Heart left ventricle (tissue), 13 donors: ENCODE data around the gene PPCDC.

ENCODE experiments used
- CTCF ChIP-seq, 12 donors: fragments of 200-600 bp; sonication (generic) in 4 of 12; IDR thresholded peaks; one replicate each; pipeline versions ENCODE4 v1.5.0 to v1.8.0; 2018 to 2022; ENCODE audit warnings: antibody characterized with exemption in 12 of 12, mild to moderate bottlenecking in 5 of 12
- POLR2A ChIP-seq, 2 donors: fragments of 450-650 bp; IDR thresholded peaks; one replicate each; pipeline ENCODE4 v1.6.1; 2017; ENCODE audit warnings: antibody characterized with exemption in 2 of 2, mild to moderate bottlenecking in 2 of 2, moderate library complexity in 2 of 2
- donor health status: ischemic (EF 13 %, LVEDD 7.1; RV severe dilation, severe dysfunction).
- donor health status: DM: no; HTN: yes; CAD: no.
- donor health status: DM: no; HTN: no; CAD: no.
- donor health status: ischemic (EF 25% LVEDD 6.9; RV normal size, moderate dysfunction).
- donor health status: ischemic (EF 25% LVEDD 5.7; RV mildly dilated, moderate dysfunction).
- donor health status: ischemic (EF 35%, LVEDD 5.7; RV mildly dilated, moderate dysfunction).
- donor health status: nonischemic (EF 11% LVEDD 7.7; RV severe dilation, severe dysfunction).
- donor health status: DM: yes; HTN: yes; CAD: no.
- donor health status: PGD.
- donor health status: ischemic (EF 29% LVEDD 5.4; RV normal size, mild dysfunction).
- donor health status: nonischemic (EF 23%, LVEDD 6.1; RV moderate dilation, normal function).

- no peak for TF ChIP-seq CTCF (IDR thresholded peaks at IDR 0.05)
- TF ChIP-seq POLR2A (IDR thresholded peaks at IDR 0.05): no peak
Observed at GRCh38 chr15:75021341-75021740, 2.0 kb upstream of the PPCDC start.
